H1 (cell line): Measurements from ENCODE around the gene NUP210L. TPM values are rescaled to one million over a fixed set of nuclear protein-coding genes. Genes with fewer than 3 reads are reported as not detected.
A peak's percentile ranks its signal among the peaks of the same experiment; 100 is the strongest.

Experiments used
- CHD2 ChIP-seq: IDR thresholded peaks from 2 replicates; pipeline ENCODE4 v1.6.1; 2012; ENCODE audit warnings: low read length, improper control_type of control experiment
- CTBP2 ChIP-seq: IDR thresholded peaks from 2 replicates; pipeline ENCODE4 v1.7.0; 2011; ENCODE audit warnings: borderline replicate concordance, mild to moderate bottlenecking, moderate library complexity, mixed read lengths, low read length; ENCODE audit not compliant: insufficient read depth, insufficient read length
- EP300 ChIP-seq, 2 experiments: IDR thresholded peaks; 1 replicate in 1 of 2; 2 replicates in 1 of 2; pipeline ENCODE4 v1.6.1; 2011 to 2012; ENCODE audit warnings: low read depth in 2 of 2, low read length in 2 of 2, mild to moderate bottlenecking in 2 of 2, borderline replicate concordance in 1 of 2, inconsistent platforms in 1 of 2, moderate library complexity in 1 of 2
- NANOG ChIP-seq: IDR thresholded peaks from 2 replicates; pipeline ENCODE4 v1.6.1; 2011; ENCODE audit warnings: low read length, low read depth, mild to moderate bottlenecking, inconsistent platforms; ENCODE audit not compliant: insufficient read depth, poor library complexity, severe bottlenecking
- NRF1 ChIP-seq: IDR thresholded peaks from 2 replicates; pipeline ENCODE4 v1.6.1; 2011; ENCODE audit warnings: mild to moderate bottlenecking, low read depth, low read length, improper control_type of control experiment
- POLR2AphosphoS5 ChIP-seq: IDR thresholded peaks from 2 replicates; pipeline ENCODE4 v1.6.1; 2011; ENCODE audit warnings: low read depth, low read length
- RAD21 ChIP-seq, 2 experiments: IDR thresholded peaks in 1 of 2; conservative IDR thresholded peaks in 1 of 2; 2 replicates each; pipeline ENCODE4 v1.6.1; 2011; ENCODE audit warnings: low read depth in 2 of 2, low read length in 2 of 2, improper control_type of control experiment in 1 of 2, inconsistent platforms in 1 of 2, mild to moderate bottlenecking in 1 of 2, moderate library complexity in 1 of 2
- polyA plus RNA-seq, 7 experiments: library from polyadenylated mRNA; depleted of rRNA in 3 of 7; stranded (reverse) in 5 of 7; unstranded in 2 of 7; fragments of >200 nt in 5 of 7; fragments of 200-250 nt in 2 of 7; gene quantifications; 1 replicate in 5 of 7; 2 replicates in 1 of 7; 4 replicates in 1 of 7; pipeline versions ENCODE4 v1.2.1 to v1.2.3, GENCODE V29; 2011 to 2013; ENCODE audit warnings: missing spikeins in 2 of 7, mixed read lengths in 2 of 7
- total RNA-seq: library from RNA; stranded (reverse); fragmentation: NEBNext Ultra II Directional; extraction: Animal tissue kit (Norgen Biotek cat#: 25700); gene quantifications from 2 replicates; pipeline ENCODE4 v1.2.1, GENCODE V29; 2021
- TF ChIP-seq, protein P1 (sequence below): fragments of 300-600 bp; sonication (generic); IDR thresholded peaks from 2 replicates; pipeline ENCODE4 v1.7.1; 2012; ENCODE audit warnings: low read length, moderate library complexity, mild to moderate bottlenecking, inconsistent platforms; ENCODE audit not compliant: insufficient replicate concordance

NUP210L gene
- total and polyA plus RNA-seq, 2 of the 8 experiments (the other 6 are each of a cell fraction or from before 2014, with no cell fraction given): not detected

GRCh38 chr1:153958111-153958960, 196.5 kb downstream of the NUP210L start, which contains the start of gene CRTC2 (continued):
- TF ChIP-seq, protein P1, sequence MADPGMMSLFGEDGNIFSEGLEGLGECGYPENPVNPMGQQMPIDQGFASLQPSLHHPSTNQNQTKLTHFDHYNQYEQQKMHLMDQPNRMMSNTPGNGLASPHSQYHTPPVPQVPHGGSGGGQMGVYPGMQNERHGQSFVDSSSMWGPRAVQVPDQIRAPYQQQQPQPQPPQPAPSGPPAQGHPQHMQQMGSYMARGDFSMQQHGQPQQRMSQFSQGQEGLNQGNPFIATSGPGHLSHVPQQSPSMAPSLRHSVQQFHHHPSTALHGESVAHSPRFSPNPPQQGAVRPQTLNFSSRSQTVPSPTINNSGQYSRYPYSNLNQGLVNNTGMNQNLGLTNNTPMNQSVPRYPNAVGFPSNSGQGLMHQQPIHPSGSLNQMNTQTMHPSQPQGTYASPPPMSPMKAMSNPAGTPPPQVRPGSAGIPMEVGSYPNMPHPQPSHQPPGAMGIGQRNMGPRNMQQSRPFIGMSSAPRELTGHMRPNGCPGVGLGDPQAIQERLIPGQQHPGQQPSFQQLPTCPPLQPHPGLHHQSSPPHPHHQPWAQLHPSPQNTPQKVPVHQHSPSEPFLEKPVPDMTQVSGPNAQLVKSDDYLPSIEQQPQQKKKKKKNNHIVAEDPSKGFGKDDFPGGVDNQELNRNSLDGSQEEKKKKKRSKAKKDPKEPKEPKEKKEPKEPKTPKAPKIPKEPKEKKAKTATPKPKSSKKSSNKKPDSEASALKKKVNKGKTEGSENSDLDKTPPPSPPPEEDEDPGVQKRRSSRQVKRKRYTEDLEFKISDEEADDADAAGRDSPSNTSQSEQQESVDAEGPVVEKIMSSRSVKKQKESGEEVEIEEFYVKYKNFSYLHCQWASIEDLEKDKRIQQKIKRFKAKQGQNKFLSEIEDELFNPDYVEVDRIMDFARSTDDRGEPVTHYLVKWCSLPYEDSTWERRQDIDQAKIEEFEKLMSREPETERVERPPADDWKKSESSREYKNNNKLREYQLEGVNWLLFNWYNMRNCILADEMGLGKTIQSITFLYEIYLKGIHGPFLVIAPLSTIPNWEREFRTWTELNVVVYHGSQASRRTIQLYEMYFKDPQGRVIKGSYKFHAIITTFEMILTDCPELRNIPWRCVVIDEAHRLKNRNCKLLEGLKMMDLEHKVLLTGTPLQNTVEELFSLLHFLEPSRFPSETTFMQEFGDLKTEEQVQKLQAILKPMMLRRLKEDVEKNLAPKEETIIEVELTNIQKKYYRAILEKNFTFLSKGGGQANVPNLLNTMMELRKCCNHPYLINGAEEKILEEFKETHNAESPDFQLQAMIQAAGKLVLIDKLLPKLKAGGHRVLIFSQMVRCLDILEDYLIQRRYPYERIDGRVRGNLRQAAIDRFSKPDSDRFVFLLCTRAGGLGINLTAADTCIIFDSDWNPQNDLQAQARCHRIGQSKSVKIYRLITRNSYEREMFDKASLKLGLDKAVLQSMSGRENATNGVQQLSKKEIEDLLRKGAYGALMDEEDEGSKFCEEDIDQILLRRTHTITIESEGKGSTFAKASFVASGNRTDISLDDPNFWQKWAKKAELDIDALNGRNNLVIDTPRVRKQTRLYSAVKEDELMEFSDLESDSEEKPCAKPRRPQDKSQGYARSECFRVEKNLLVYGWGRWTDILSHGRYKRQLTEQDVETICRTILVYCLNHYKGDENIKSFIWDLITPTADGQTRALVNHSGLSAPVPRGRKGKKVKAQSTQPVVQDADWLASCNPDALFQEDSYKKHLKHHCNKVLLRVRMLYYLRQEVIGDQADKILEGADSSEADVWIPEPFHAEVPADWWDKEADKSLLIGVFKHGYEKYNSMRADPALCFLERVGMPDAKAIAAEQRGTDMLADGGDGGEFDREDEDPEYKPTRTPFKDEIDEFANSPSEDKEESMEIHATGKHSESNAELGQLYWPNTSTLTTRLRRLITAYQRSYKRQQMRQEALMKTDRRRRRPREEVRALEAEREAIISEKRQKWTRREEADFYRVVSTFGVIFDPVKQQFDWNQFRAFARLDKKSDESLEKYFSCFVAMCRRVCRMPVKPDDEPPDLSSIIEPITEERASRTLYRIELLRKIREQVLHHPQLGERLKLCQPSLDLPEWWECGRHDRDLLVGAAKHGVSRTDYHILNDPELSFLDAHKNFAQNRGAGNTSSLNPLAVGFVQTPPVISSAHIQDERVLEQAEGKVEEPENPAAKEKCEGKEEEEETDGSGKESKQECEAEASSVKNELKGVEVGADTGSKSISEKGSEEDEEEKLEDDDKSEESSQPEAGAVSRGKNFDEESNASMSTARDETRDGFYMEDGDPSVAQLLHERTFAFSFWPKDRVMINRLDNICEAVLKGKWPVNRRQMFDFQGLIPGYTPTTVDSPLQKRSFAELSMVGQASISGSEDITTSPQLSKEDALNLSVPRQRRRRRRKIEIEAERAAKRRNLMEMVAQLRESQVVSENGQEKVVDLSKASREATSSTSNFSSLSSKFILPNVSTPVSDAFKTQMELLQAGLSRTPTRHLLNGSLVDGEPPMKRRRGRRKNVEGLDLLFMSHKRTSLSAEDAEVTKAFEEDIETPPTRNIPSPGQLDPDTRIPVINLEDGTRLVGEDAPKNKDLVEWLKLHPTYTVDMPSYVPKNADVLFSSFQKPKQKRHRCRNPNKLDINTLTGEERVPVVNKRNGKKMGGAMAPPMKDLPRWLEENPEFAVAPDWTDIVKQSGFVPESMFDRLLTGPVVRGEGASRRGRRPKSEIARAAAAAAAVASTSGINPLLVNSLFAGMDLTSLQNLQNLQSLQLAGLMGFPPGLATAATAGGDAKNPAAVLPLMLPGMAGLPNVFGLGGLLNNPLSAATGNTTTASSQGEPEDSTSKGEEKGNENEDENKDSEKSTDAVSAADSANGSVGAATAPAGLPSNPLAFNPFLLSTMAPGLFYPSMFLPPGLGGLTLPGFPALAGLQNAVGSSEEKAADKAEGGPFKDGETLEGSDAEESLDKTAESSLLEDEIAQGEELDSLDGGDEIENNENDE: no peak
- TF ChIP-seq CHD2 (no peak), POLR2AphosphoS5 (peak; percentile 79), NANOG (no peak), CTBP2 (no peak), RAD21 (IDR thresholded peaks at IDR 0.05 in 1 of 2, conservative IDR thresholded peaks at IDR 0.05 in 1 of 2; ENCODE audit: low read depth in 2 of 2, low read length in 2 of 2) (no peak; a peak in 1 of 4 replicates), NRF1 (no peak), EP300 (IDR thresholded peaks at IDR 0.05; ENCODE audit: borderline replicate concordance in 1 of 2, low read depth in 2 of 2, low read length in 2 of 2) (0 out of 3 replicates have a peak, but pooled peaks of 1 of the 2 experiments have one; percentile 13)
